HS-27A (cell line): ENCODE data around the gene FRAS1.

ENCODE experiments used
- DNase-seq: peaks from one replicate; pipeline ENCODE4 v3.0.0-alpha.2; 2012; ENCODE audit warnings: low read depth, missing footprints

FRAS1 gene

GRCh38 chr4:78584863-78585547, 527.9 kb downstream of the FRAS1 start:
- no peak for DNase-seq

- no peak for DNase-seq
Measured at GRCh38 chr4:78585633-78586032, 528.5 kb downstream of the FRAS1 start.

GRCh38 chr4:78588894-78589545, 531.9 kb downstream of the FRAS1 start:
- DNase-seq, result no peak

- no peak for DNase-seq
Measured at GRCh38 chr4:78591404-78591803, 534.3 kb downstream of the FRAS1 start.

GRCh38 chr4:78592088-78592783, 535.1 kb downstream of the FRAS1 start:
- no peak for DNase-seq
